Measurements from ENCODE around the gene POLR2E. TPM values are rescaled to one million over a fixed set of nuclear protein-coding genes. Genes with fewer than 3 reads are reported as not detected.

The POLR2E gene
- total and polyA plus RNA-seq, 2 of the 13 experiments (the other 11 are each of a cell fraction or from before 2014, with no cell fraction given), result 140 to 272 TPM

DNA sequence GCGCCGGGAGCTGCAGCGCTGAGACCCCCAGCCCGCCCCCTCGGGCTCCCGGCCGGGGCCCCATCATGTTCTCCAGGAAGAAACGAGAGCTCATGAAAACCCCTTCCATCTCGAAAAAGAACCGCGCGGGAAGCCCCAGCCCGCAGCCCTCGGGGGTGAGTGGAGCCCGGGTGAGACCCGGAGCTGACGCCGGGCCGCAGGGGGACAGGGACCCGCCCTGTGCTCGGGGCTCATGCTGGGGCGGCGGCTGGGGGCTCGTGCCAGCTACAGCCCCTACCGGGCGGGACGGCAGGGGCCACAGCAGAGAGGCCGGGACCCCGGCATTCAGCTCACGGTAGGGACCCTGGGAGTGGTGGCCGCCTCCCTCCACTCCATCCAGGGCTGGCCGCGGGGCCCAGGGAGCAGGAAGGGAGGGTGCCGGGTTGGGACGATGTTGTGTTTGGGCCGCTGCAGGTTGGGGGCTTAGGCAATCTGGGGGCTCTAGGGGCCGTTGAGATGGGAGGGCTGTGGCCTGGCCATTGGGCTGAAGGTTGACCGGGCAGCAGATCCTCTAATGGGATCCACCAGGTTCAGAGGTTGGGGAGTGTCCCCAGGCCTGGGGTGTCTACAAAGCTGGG lies 27.7 kb downstream of the POLR2E start (continued):
- TF ChIP-seq ZNF136 (CRISPR knock-in tag; IDR thresholded peaks at IDR 0.05; ENCODE audit: low read depth) (no peak), ZNF17 (CRISPR knock-in tag; IDR thresholded peaks at IDR 0.05) (no peak), IRF2 (CRISPR knock-in tag; IDR thresholded peaks at IDR 0.05) (no peak), ZNF777 (CRISPR knock-in tag; IDR thresholded peaks at IDR 0.05) (0 out of 2 replicates have a peak, but pooled peaks have one; percentile 16), YEATS4 (CRISPR knock-in tag; IDR thresholded peaks at IDR 0.05; ENCODE audit: borderline replicate concordance) (0 out of 2 replicates have a peak, but pooled peaks have one; percentile 20), CENPT (CRISPR knock-in tag; IDR thresholded peaks at IDR 0.05; ENCODE audit: low read depth) (no peak), ZNF788 (CRISPR knock-in tag; IDR thresholded peaks at IDR 0.05; ENCODE audit: borderline replicate concordance) (0 out of 2 replicates have a peak, but pooled peaks have one; percentile 9)

DNA sequence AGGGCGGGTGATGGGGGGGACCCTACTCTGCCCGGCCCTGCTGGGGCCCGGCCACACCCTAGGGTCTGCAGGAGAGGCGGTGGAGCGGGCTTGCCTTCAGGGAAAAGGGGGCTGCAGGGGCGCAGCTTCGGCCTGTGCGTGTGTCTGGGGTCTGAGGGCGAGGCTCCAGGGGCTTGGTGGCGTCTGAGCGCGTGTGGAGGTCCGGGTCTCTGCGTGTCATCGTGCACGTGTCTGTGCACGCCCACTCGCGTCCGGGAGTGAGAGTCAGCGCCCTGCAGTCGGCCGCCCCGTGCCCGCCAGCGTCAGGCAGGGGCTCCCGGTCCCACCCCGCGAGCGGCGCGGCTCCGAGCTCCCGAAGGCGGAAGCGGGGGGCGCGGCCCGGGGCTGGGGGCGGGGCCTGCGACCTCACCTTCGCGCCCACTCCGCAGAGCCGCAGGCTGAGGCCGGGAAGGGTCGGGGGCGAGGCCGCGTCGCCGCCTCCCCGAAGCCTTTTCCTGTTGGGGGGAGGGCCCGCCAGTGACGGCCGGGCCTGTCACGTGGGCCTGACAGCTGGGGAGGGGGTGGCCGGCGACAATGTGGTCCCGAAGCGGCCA lies 28.3 kb downstream of the POLR2E start, which contains the start of gene ARHGAP45:
ARHGAP45 (plus strand) TSS at position 420 of the 593 bp plus-strand sequence. CDS start 239 bp downstream, outside the sequence.
- ChIA-PET CTCF (ENCODE audit: low intra/inter-chr PET ratio, low total read pairs) (no interaction called here), POLR2A (interaction anchor here (0.6 to 2.7 kb wide), 14 partner anchors 9 to 202 kb away, joined by 3 to 9 read pairs (median 4); partner anchors contain the start of genes CIRBP, CNN2, GPX4 and RNU6-2)
- Histone ChIP-seq H3K36me3 (replicated peaks in 1 of 2; ENCODE audit: control insufficient read depth in 1 of 2, insufficient read depth in 2 of 2, low read length in 2 of 2) (no peaks in the 10 kb centered on the region), H2AFZ (ENCODE audit: low read length) (no peak within 1 kb of the TSS), H3K4me2 (ENCODE audit: low read depth, low read length) (peak within 1 kb of the TSS; percentile 86), H3K4me1 (ENCODE audit: insufficient read depth, low read length) (peaks cover 37% of the 10 kb centered on the region), H3K4me3 (replicated peaks in 1 of 3; ENCODE audit: insufficient read depth in 1 of 3, low read depth in 2 of 3, low read length in 3 of 3) (peak within 1 kb of the TSS; percentile 71 to 78 (median 77)), H4K20me1 (ENCODE audit: insufficient read depth, low read length) (no peaks in the 10 kb centered on the region), H3K9me3 (ENCODE audit: low read length) (no peaks in the 10 kb centered on the region), H3K27me3 (ENCODE audit: control insufficient read depth in 1 of 2, insufficient read depth in 2 of 2, low read length in 2 of 2) (no peaks in the 10 kb centered on the region), H3K9ac (ENCODE audit: insufficient read depth, low read depth, low read length) (peak within 1 kb of the TSS; percentile 54; the same call in 1 of the 2 replicates), H3K27ac (ENCODE audit: extremely low read length, insufficient read depth, low read length) (no peak within 1 kb of the TSS), H3K79me2 (ENCODE audit: insufficient read depth, low read length) (no peaks in the 10 kb centered on the region)
- intact Hi-C loops (cut with micrococcal nuclease; ENCODE audit: unreplicated experiment), result no loop called here
- BruUV-seq (replicated peaks), result no TSS peak
- WGBS (ENCODE audit: low lambda C conversion rate), result 0% methylated on average over 3 of the region's 61 CpGs
- FAIRE-seq (no peak), ATAC-seq (peak; percentile 30), DNase-seq (ENCODE audit: low spot score) (no peak)
- in situ Hi-C loops (cut with HindIII; ENCODE audit: extremely low pct_ligation_motif_present, low pct_unique_long_range_greater_than_20kb), result loop anchor here (5.0 kb wide), 1 partner anchor 35 kb away; the partner anchor contains the start of gene GPX4
- TF ChIP-seq TBP (CRISPR knock-in tag; IDR thresholded peaks at IDR 0.05), result no peak
- TF ChIP-seq SOX5 (CRISPR knock-in tag; IDR thresholded peaks at IDR 0.05; ENCODE audit: borderline replicate concordance), result peak; percentile 31; the same call in 1 of the 2 replicates
- no peak for TF ChIP-seq NR2F6 (IDR thresholded peaks at IDR 0.05)
- TF ChIP-seq NR2F6 (CRISPR knock-in tag; IDR thresholded peaks at IDR 0.05), result no peak
- TF ChIP-seq, protein P1, sequence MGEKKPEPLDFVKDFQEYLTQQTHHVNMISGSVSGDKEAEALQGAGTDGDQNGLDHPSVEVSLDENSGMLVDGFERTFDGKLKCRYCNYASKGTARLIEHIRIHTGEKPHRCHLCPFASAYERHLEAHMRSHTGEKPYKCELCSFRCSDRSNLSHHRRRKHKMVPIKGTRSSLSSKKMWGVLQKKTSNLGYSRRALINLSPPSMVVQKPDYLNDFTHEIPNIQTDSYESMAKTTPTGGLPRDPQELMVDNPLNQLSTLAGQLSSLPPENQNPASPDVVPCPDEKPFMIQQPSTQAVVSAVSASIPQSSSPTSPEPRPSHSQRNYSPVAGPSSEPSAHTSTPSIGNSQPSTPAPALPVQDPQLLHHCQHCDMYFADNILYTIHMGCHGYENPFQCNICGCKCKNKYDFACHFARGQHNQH (CRISPR knock-in tag; IDR thresholded peaks at IDR 0.05), result no peak; the same call in 1 of the 2 replicates
- peak; percentile 61; the same call in 1 of the 2 replicates for TF ChIP-seq ARNTL (CRISPR knock-in tag; IDR thresholded peaks at IDR 0.05)
- peak; percentile 46; the same call in 1 of the 2 replicates for TF ChIP-seq KDM5B (CRISPR knock-in tag; IDR thresholded peaks at IDR 0.05; ENCODE audit: borderline replicate concordance)
- TF ChIP-seq ZSCAN12 (CRISPR knock-in tag; IDR thresholded peaks at IDR 0.05), result no peak
- no peak; the same call in 1 of the 2 replicates for TF ChIP-seq ZNF329 (CRISPR knock-in tag; IDR thresholded peaks at IDR 0.05; ENCODE audit: low read depth)
- TF ChIP-seq MIER3 (CRISPR knock-in tag; IDR thresholded peaks at IDR 0.05; ENCODE audit: borderline replicate concordance), result no peak
- no peak for TF ChIP-seq SP1 (IDR thresholded peaks at IDR 0.05)
- peak; percentile 61; the same call in 1 of the 2 replicates for TF ChIP-seq SP1 (CRISPR knock-in tag; IDR thresholded peaks at IDR 0.05)
- no peak for TF ChIP-seq E2F5 (CRISPR knock-in tag; conservative IDR thresholded peaks at IDR 0.05)
- TF ChIP-seq, protein P2, sequence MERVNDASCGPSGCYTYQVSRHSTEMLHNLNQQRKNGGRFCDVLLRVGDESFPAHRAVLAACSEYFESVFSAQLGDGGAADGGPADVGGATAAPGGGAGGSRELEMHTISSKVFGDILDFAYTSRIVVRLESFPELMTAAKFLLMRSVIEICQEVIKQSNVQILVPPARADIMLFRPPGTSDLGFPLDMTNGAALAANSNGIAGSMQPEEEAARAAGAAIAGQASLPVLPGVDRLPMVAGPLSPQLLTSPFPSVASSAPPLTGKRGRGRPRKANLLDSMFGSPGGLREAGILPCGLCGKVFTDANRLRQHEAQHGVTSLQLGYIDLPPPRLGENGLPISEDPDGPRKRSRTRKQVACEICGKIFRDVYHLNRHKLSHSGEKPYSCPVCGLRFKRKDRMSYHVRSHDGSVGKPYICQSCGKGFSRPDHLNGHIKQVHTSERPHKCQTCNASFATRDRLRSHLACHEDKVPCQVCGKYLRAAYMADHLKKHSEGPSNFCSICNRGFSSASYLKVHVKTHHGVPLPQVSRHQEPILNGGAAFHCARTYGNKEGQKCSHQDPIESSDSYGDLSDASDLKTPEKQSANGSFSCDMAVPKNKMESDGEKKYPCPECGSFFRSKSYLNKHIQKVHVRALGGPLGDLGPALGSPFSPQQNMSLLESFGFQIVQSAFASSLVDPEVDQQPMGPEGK (CRISPR knock-in tag; IDR thresholded peaks at IDR 0.05), result peak; percentile 74
